Measurements from ENCODE around the gene NOP9.
A peak's percentile ranks its signal among the peaks of the same experiment; 100 is the strongest.

NOP9 gene

GRCh38 chr14:24263848-24264247, 35.8 kb upstream of the NOP9 start:
- no peak for DNase-seq

- DNase-seq = no peak
Measured at GRCh38 chr14:24264298-24264697, 35.4 kb upstream of the NOP9 start.

GRCh38 chr14:24266344-24267244, 33.1 kb upstream of the NOP9 start:
- no peak for DNase-seq

- DNase-seq = no peak
Measured at GRCh38 chr14:24267516-24267915, 32.1 kb upstream of the NOP9 start.

GRCh38 chr14:24268225-24268624, 31.4 kb upstream of the NOP9 start:
- no peak for DNase-seq

- DNase-seq = no peak
Measured at GRCh38 chr14:24269368-24269767, 30.3 kb upstream of the NOP9 start.

GRCh38 chr14:24269910-24270536, 29.6 kb upstream of the NOP9 start:
- no peak for DNase-seq

GRCh38 chr14:24270537-24271133, 29.0 kb upstream of the NOP9 start:
- no peak for DNase-seq

GRCh38 chr14:24271134-24271833, 28.4 kb upstream of the NOP9 start, which contains the start of gene RABGGTA:
RABGGTA (minus strand) TSS chr14:24271597; CDS start chr14:24271115, 482 bp downstream.
- DNase-seq = peak; percentile 91

- DNase-seq = no peak
Measured at GRCh38 chr14:24271834-24272263, 27.8 kb upstream of the NOP9 start.

- DNase-seq = no peak
Measured at GRCh38 chr14:24272467-24272866, 27.2 kb upstream of the NOP9 start.

GRCh38 chr14:24273422-24273998, 26.1 kb upstream of the NOP9 start:
- no peak for DNase-seq

- DNase-seq = peak; percentile 66
Measured at GRCh38 chr14:24274101-24274543, 25.5 kb upstream of the NOP9 start.

- no peak for DNase-seq
Measured at GRCh38 chr14:24277071-24277470, 22.6 kb upstream of the NOP9 start.

- peak; percentile 60 for DNase-seq
Measured at GRCh38 chr14:24277606-24278321, 21.9 kb upstream of the NOP9 start.

GRCh38 chr14:24278424-24278823, 21.2 kb upstream of the NOP9 start:
- DNase-seq = no peak

- DNase-seq = peak; percentile 66
Measured at GRCh38 chr14:24279301-24280186, 20.1 kb upstream of the NOP9 start.

- no peak for DNase-seq
Measured at GRCh38 chr14:24280797-24281460, 18.7 kb upstream of the NOP9 start.

GRCh38 chr14:24281636-24282035, 18.0 kb upstream of the NOP9 start:
- no peak for DNase-seq

GRCh38 chr14:24282736-24283135, 16.9 kb upstream of the NOP9 start:
- no peak for DNase-seq

Measured in activated CD4-positive, alpha-beta T cell treated with anti-CD3 and anti-CD28 coated beads for 48 hours (primary cell).